LNCaP clone FGC (cell line): ENCODE data around the gene KCNIP4.

ENCODE experiments used
- DNase-seq: peaks from one replicate; pipeline ENCODE4 v3.0.0-alpha.2; 2011; ENCODE audit warnings: low read depth
- H3K4me3 ChIP-seq: 2 replicates; pipeline ENCODE4 v1.5.1; 2011; ENCODE audit warnings: mild to moderate bottlenecking, low read depth, low read length, control low read depth
- CTCF ChIP-seq: IDR thresholded peaks from 2 replicates; pipeline ENCODE4 v1.5.1; 2012; ENCODE audit warnings: mild to moderate bottlenecking; ENCODE audit not compliant: control insufficient read depth, insufficient read depth; ENCODE audit errors: extremely low read depth

KCNIP4 gene

GRCh38 chr4:21982087-21982486 is 33.5 kb upstream of the KCNIP4 start:
- no peak overlapping the region for H3K4me3 ChIP-seq
- TF ChIP-seq CTCF: no peak
- DNase-seq: no peak

- H3K4me3 ChIP-seq: no peak overlapping the region
- DNase-seq: no peak
- TF ChIP-seq CTCF: no peak
Observed at GRCh38 chr4:21979196-21979595, 30.6 kb upstream of the KCNIP4 start.

- H3K4me3 ChIP-seq: no peak overlapping the region
- no peak for TF ChIP-seq CTCF
- no peak for DNase-seq
Observed at GRCh38 chr4:21976166-21976565, 27.6 kb upstream of the KCNIP4 start.

- no peak for DNase-seq
- no peak for TF ChIP-seq CTCF
- no peak overlapping the region for H3K4me3 ChIP-seq
Observed at GRCh38 chr4:21973850-21974249, 25.3 kb upstream of the KCNIP4 start.

GRCh38 chr4:21964762-21965319 is 16.3 kb upstream of the KCNIP4 start:
- no peak for DNase-seq
- TF ChIP-seq CTCF: no peak
- H3K4me3 ChIP-seq: no peak overlapping the region

- DNase-seq: no peak
- no peak for TF ChIP-seq CTCF
- no peak overlapping the region for H3K4me3 ChIP-seq
Observed at GRCh38 chr4:21962691-21963090, 14.1 kb upstream of the KCNIP4 start.

- no peak for TF ChIP-seq CTCF
- H3K4me3 ChIP-seq: no peak overlapping the region
- DNase-seq: no peak
Observed at GRCh38 chr4:21960793-21961192, 12.2 kb upstream of the KCNIP4 start.
